ENCODE results near the gene OR6N1.

The OR6N1 gene

DNA sequence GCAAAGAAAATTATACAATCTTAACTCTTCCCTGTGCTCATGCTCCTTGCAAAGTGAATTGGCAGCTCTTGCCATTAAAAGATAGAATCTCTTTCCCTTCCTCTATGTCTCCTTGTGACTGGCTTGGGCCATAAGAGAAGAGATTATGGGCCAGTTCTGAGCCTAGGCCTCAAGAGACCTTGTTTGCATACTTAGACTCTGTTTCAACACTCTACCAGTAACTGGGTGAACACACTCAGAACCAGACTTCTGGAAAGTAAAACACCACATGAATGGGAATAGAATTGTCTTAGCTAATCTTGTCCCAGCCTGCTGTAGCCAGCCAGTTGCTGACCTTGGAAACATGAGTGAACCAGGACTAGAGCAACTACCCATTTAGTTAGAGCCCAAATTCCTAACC lies 36.1 kb downstream of the OR6N1 start:
- no peak for DNase-seq

- DNase-seq: no peak
These were observed 39.5 kb downstream of the OR6N1 start for GRCh38 chr1:158732524-158732923.

DNA sequence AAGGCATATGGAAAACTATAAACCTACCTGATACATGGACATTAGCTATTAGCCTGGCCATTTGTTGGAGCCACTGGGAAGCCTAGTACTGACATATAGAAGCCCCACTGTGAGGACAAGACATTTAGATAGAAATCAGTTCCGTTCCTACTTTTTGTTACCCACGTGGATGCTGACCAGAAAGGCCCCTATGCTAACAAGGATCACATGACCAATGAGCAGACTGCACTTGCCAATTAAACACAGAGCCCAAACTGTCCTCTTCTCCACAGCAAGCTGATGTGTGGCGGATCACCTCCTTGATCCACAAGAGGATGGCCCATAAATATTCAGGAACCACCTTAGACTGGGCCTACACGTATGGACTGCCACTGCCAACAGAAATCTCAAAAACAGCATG lies 40.3 kb downstream of the OR6N1 start:
- DNase-seq: no peak

DNA sequence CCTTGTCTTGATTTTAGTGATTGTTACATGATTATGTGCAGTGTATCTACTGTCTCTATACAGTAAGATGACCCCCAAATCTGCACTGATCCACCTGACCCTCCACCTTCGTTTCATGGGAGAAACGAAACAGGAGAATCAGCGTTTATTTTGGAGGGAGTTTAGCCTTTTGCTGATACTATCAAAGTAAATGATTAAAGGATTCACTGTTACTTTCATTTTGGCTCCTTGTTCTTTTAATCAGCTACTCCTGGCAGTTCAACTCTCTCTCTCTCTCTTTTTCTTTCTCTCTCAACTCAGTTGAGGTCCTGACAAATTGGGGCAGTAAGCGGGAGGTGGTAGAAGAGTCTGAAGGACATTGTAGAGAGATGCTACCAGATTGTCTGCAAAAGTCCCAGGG lies 41.5 kb downstream of the OR6N1 start:
- DNase-seq: no peak

DNA sequence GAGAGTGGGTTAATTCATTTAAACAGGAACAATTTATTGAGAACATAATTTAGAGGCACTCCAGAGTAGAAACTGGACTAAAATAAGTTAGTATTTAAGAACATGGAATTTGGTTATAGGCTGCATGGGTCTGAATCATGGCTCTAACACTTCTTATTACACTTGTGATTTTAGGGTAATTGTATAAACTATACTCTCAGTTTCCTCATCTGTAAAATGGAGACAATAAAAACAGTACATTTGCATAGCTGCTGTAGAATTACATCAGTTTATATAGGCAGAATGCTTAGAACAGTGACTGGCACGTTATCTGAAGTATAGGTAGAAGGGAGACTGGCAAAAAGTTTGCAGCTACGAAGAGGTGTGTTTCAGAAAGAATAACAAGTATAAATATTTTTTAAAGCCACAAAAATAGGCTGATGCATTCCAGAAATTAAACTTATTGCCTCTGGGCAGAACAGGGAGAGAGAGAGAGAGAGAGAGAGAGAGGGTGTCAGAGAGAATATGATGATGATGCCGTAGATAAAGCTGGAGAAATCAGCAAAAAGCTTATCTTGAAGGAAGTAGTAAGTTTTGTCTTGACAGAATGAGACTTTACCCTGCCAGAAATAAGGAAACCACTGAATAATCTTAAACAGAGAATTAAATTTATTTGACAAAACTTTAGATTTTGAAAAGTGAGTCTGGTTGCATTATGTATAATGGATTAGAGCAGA lies 43.3 kb downstream of the OR6N1 start:
- DNase-seq: no peak

- no peak for DNase-seq
These were observed 47.6 kb downstream of the OR6N1 start for GRCh38 chr1:158724442-158724841.

GRCh38 chr1:158720620-158721019 lies 51.4 kb downstream of the OR6N1 start, which contains the start of gene OR6K3:
Gene OR6K3 (minus strand): TSS chr1:158720720. CDS start chr1:158718115, 2,605 bp downstream.
- DNase-seq: no peak

DNA sequence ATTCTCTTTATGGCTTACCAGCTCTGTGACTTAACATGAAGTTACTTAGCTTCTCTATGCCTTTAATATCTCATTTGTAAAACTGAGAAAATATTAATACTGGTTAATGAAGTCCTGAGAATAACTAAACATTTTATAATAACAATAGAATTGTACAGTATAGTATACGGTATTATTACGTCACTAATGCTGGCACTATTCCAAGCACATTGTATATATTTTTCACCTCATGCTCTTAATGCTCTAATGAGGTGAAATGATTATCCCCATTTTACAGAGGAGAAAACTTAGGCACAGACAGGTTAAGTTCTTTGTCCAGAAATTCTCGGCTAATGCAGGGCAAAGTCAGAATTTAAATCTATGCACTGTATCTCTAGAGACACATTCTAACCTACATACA lies 52.3 kb downstream of the OR6N1 start:
- no peak for DNase-seq

DNA sequence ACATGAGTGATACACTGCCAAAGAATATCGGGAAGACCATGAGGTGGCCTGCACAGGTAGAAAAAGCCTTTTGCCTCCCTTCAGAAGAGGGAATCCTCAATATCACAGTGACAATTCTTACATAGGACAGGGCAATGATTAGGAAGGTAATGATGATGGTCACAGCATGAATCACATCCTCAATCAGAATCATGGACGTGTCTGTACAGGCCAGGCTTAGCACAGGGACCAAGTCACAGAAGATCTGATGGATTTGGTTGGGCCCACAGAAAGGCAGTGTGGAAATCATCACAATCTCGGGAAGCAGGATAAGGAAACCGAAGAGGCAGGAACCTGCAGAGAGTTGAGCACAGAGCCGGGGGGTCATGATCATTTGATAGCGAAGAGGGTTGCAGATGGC lies 54.7 kb downstream of the OR6N1 start:
- no peak for DNase-seq

- no peak for DNase-seq
These were observed 55.7 kb downstream of the OR6N1 start for GRCh38 chr1:158716335-158716734.

GRCh38 chr1:158714754-158715153 lies 57.2 kb downstream of the OR6N1 start:
- no peak for DNase-seq
